ENCODE data around the gene OR8J3. TPM values are rescaled to one million over a fixed set of nuclear protein-coding genes. Genes with fewer than 3 reads are reported as not detected.
"Not testable (repeated sequence)": the region's sequence is repeated elsewhere in the genome, so short reads cannot be mapped to it uniquely, and the experiment has no call there.

OR8J3 gene
- polyA plus RNA-seq (ENCODE audit: insufficient read length in 4 of 4), result not detected

GRCh38 chr11:56140151-56140661, at the start of gene OR8J3:
Gene OR8J3, minus strand, starts transcription at chr11:56140201. Its CDS starts 2,483 bp downstream, at chr11:56137718.
- DNase-seq (ENCODE audit: low read depth in 4 of 4, low spot score in 3 of 4), result no peak

GRCh38 chr11:56188602-56189001, 48.6 kb upstream of the OR8J3 start:
- no peak for DNase-seq (ENCODE audit: low read depth in 4 of 4, low spot score in 3 of 4)

- no peak for DNase-seq (ENCODE audit: low read depth in 4 of 4, low spot score in 3 of 4)
Measured at GRCh38 chr11:56183459-56183858, 43.5 kb upstream of the OR8J3 start.

DNA sequence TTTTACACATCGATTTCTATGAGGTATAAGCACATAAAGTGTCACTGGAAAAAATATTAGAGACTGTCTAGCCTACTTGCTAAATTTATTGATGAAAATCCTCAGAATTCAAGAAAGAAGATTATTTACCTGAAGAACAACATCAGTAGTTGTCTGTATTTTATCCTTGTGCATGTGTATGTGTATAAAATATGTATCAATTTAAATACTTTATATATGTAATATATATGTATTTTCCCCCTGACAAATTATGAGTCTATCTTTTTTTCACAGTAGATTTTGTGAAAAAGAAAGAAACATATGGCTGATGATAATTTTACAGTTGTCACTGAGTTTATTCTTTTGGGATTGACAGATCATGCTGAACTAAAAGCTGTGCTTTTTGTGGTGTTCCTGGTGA, 36.3 kb upstream of the OR8J3 start, which contains the start of gene OR5J2:
Gene OR5J2 (plus strand): TSS at position 301 of the 400 bp plus-strand sequence. CDS start 0 bp downstream, at position 301.
- DNase-seq (ENCODE audit: low read depth in 4 of 4, low spot score in 3 of 4), result no peak

- DNase-seq (ENCODE audit: low read depth in 4 of 4, low spot score in 3 of 4), result no peak
Measured at GRCh38 chr11:56172256-56172830, 32.3 kb upstream of the OR8J3 start.

DNA sequence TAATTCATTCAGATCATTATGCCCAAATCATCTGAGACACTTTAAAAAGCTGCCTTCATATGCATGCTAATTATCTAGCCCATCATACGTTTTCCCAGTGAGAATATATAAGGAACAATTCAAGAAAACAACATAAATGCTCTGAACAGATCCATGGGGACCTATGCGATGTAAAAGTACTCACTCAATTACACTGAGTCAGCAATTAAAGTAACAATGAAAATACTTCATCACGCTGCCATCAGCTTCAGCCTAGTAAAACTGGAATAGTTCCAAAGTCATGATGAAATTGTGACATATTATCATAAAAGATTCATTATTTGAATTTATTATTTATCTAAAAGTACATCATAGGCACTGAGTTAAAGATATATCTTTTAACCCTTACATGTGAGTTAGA, 23.8 kb upstream of the OR8J3 start:
- no peak for DNase-seq (ENCODE audit: low read depth in 4 of 4, low spot score in 3 of 4)

DNA sequence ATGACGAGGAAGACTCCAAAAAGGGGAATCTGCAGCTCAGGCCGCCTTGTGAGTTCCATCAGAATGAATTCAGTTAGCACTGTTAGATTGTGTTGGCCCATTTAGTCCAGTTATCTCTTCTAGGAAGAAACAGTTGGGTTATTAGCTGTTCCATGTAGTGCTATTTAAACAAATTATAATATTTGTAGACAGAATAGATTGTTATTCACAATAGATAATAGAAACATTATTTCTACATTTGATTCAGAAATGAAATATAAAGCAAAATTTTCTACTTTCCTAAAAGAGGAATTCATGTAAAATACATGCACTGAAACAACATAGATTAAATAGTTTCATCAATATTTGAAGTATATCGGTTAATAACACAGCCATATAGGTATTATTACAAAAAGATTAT, 20.2 kb upstream of the OR8J3 start, which contains the start of gene OR8K5:
Gene OR8K5 (minus strand): TSS at position 101 of the 400 bp plus-strand sequence. CDS start 0 bp downstream, at position 101.
- DNase-seq (ENCODE audit: low read depth in 4 of 4, low spot score in 3 of 4), result no peak

GRCh38 chr11:56152333-56152732, 12.3 kb upstream of the OR8J3 start:
- no peak for DNase-seq (ENCODE audit: low read depth in 4 of 4, low spot score in 3 of 4)

- no peak for DNase-seq (ENCODE audit: low read depth in 4 of 4, low spot score in 3 of 4)
Measured at GRCh38 chr11:56151376-56151775, 11.4 kb upstream of the OR8J3 start.

- not testable (repeated sequence) for DNase-seq (ENCODE audit: low read depth in 4 of 4, low spot score in 3 of 4)
Measured at GRCh38 chr11:56143681-56144080, 3.7 kb upstream of the OR8J3 start.

- no peak for DNase-seq (ENCODE audit: low read depth in 4 of 4, low spot score in 3 of 4)
Measured at GRCh38 chr11:56122073-56122472, 17.9 kb downstream of the OR8J3 start, which contains the start of gene OR8H3. Gene OR8H3, plus strand, starts transcription at chr11:56122373. Its CDS starts 0 bp downstream, at chr11:56122373.

DNA sequence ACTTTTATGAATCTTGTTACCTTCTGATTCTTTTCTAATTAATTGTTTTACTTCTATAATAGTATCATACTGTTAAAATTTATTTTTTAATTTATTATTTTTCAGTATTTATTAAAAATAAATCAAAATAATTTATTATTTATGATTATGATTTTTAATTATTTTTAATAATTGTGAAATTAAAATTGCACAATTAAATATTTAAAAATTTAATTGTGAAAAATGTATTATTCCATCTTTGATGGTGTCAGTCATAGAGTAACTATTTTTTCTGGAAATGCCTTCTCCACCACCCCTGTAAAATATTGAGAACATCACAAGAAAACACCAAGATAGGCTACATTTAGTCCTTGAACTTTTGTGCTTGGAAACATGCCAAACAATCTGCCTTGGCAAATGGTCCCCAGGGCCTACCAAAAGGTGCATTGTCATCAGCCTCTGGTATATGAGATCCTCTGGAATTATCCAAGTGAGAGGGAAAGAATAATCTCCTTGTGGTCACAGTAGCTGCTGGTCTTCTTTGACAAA, 36.7 kb downstream of the OR8J3 start, which contains the start of gene OR8H2:
Gene OR8H2 (plus strand): TSS at position 478 of the 528 bp plus-strand sequence. CDS start 1,356 bp downstream, outside the sequence.
- DNase-seq (ENCODE audit: low read depth in 4 of 4, low spot score in 3 of 4), result no peak

DNA sequence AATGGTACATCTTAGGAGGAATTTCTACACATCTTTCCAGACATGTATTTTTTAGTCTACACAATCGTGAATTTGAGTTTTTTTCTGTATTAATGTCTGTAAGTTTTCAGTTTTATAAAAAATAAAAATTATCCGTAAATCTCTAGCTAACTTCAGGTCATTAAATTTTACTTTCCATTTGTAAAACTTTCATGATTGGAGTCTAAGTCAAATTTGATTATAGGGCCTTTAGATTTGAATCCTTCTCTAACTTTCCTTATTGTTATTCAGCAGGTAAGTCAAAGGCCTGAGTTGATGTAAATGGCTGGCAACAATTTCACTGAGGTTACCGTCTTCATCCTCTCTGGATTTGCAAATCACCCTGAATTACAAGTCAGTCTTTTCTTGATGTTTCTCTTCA, 47.0 kb downstream of the OR8J3 start, which contains the start of gene OR8I2:
Gene OR8I2 (plus strand): TSS at position 301 of the 400 bp plus-strand sequence. CDS start 0 bp downstream, at position 301.
- no peak for DNase-seq (ENCODE audit: low read depth in 4 of 4, low spot score in 3 of 4)

DNA sequence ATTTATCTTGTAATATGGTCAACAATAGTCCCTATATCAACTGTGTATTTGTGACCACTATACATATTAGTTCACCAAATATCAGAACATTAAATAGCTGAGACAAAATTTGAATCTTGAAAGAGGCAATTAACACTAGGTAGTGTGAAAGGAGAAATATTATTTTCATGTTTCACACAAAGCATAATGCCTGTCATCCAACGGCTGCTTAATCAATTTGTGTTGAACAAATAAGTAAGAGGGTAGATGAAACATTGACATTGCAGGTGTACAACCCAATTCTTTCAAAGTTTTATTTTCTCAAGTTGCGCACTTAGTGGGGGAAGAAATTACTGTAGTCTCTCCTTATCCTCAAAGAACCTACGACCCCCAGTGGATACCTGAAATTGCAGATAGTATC, 50.3 kb downstream of the OR8J3 start:
- DNase-seq (ENCODE audit: low read depth in 4 of 4, low spot score in 3 of 4), result no peak

Other genes starting within 250 kb of the OR8J3 start
- not detected for gene OR5W2, start 225.6 kb downstream of the OR8J3 start, polyA plus RNA-seq (ENCODE audit: insufficient read length in 4 of 4)
- not detected for gene OR5I1, start 203.8 kb downstream of the OR8J3 start, polyA plus RNA-seq (ENCODE audit: insufficient read length in 4 of 4)
- not detected for gene OR10AG1, start 170.3 kb downstream of the OR8J3 start, polyA plus RNA-seq (ENCODE audit: insufficient read length in 4 of 4)
- not detected for gene OR5F1, start 145.6 kb downstream of the OR8J3 start, polyA plus RNA-seq (ENCODE audit: insufficient read length in 4 of 4)
- under 1 TPM; 0.01 to 0.03 (median 0.03) TPM for gene OR5AS1, start 112.5 kb downstream of the OR8J3 start, polyA plus RNA-seq (ENCODE audit: insufficient read length in 4 of 4)
- gene OR8I2, start 46.9 kb downstream of the OR8J3 start, polyA plus RNA-seq (ENCODE audit: insufficient read length in 4 of 4), result not detected
- under 1 TPM in 2 of 4 donors, not detected in 2; 0.04 to 0.09 TPM for gene OR8H2, start 36.5 kb downstream of the OR8J3 start, polyA plus RNA-seq (ENCODE audit: insufficient read length in 4 of 4)
- gene OR8H3, start 17.8 kb downstream of the OR8J3 start, polyA plus RNA-seq (ENCODE audit: insufficient read length in 4 of 4), result not detected
- not detected for gene OR8K5, start 20.1 kb upstream of the OR8J3 start, polyA plus RNA-seq (ENCODE audit: insufficient read length in 4 of 4)
- not detected for gene OR5J2, start 36.4 kb upstream of the OR8J3 start, polyA plus RNA-seq (ENCODE audit: insufficient read length in 4 of 4)
- gene OR5T2, start 94.1 kb upstream of the OR8J3 start, polyA plus RNA-seq (ENCODE audit: insufficient read length in 4 of 4), result not detected
- gene OR5T3, start 112.1 kb upstream of the OR8J3 start, polyA plus RNA-seq (ENCODE audit: insufficient read length in 4 of 4), result not detected
- gene OR5T1, start 134.0 kb upstream of the OR8J3 start, polyA plus RNA-seq (ENCODE audit: insufficient read length in 4 of 4), result not detected
- not detected for gene OR8H1, start 152.1 kb upstream of the OR8J3 start, polyA plus RNA-seq (ENCODE audit: insufficient read length in 4 of 4)
- gene OR8K3, start 174.9 kb upstream of the OR8J3 start, polyA plus RNA-seq (ENCODE audit: insufficient read length in 4 of 4), result not detected
- not detected for gene OR8K1, start 205.8 kb upstream of the OR8J3 start, polyA plus RNA-seq (ENCODE audit: insufficient read length in 4 of 4)
- not detected for gene OR8J1, start 214.1 kb upstream of the OR8J3 start, polyA plus RNA-seq (ENCODE audit: insufficient read length in 4 of 4)
- not detected for gene OR8U1, start 235.4 kb upstream of the OR8J3 start, polyA plus RNA-seq (ENCODE audit: insufficient read length in 4 of 4)

Measured in left renal pelvis (tissue), 4 donors.